ENCODE measurements around the gene IL22RA1. TPM values are rescaled to one million over a fixed set of nuclear protein-coding genes. Genes with fewer than 3 reads are reported as not detected.

Gene IL22RA1
- total RNA-seq, 2 donors from 2014 or later, result 0.15 to 0.24 TPM

DNA sequence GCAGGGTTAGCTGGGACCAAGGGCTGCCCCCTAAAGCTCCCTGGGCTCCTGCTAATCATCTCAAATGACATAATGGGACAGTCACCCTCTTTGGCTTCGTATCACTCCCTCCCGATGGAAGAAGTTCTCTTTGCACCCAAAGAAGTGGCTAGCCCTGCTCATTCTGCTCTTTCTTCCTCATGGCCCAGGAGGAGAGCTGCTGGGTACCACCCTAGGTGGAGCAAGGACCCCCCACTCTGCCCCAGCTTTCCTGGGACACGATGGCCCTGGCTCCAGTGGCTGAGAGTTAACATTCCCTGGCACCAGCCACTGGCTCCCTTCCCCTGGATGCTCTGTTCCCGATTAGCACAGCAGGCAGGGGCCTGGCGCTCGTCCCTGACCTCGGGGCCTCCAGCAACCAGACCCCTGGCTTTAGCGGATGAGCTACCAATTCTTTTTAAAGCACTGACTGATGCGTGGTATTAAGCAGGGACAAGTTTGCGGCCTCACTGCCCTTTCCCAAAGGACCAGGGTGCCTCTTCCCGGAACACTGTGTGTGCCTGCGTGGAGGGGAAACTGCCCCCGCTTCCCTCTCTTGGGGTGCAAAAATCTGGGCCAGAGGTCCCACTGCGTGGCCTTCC is 32.2 kb downstream of the IL22RA1 start:
- DNase-seq (ENCODE audit: low spot score), result no peak
- peaks cover 0 to 3% of the 10 kb centered on the region in 2 donors for H3K27me3 ChIP-seq
- H3K9me3 ChIP-seq, result no peaks in the 10 kb centered on the region
- peaks cover 0 to 41% of the 10 kb centered on the region in 2 donors for H3K4me1 ChIP-seq
- TF ChIP-seq, protein P1, sequence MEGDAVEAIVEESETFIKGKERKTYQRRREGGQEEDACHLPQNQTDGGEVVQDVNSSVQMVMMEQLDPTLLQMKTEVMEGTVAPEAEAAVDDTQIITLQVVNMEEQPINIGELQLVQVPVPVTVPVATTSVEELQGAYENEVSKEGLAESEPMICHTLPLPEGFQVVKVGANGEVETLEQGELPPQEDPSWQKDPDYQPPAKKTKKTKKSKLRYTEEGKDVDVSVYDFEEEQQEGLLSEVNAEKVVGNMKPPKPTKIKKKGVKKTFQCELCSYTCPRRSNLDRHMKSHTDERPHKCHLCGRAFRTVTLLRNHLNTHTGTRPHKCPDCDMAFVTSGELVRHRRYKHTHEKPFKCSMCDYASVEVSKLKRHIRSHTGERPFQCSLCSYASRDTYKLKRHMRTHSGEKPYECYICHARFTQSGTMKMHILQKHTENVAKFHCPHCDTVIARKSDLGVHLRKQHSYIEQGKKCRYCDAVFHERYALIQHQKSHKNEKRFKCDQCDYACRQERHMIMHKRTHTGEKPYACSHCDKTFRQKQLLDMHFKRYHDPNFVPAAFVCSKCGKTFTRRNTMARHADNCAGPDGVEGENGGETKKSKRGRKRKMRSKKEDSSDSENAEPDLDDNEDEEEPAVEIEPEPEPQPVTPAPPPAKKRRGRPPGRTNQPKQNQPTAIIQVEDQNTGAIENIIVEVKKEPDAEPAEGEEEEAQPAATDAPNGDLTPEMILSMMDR (IDR thresholded peaks at IDR 0.05), result no peak
- H3K27ac ChIP-seq, result peak overlapping the region; percentile 88 to 91
- H3K36me3 ChIP-seq, result peaks cover 29% of the 10 kb centered on the region
- peak overlapping the region; percentile 49 to 50 for H3K4me3 ChIP-seq

DNA sequence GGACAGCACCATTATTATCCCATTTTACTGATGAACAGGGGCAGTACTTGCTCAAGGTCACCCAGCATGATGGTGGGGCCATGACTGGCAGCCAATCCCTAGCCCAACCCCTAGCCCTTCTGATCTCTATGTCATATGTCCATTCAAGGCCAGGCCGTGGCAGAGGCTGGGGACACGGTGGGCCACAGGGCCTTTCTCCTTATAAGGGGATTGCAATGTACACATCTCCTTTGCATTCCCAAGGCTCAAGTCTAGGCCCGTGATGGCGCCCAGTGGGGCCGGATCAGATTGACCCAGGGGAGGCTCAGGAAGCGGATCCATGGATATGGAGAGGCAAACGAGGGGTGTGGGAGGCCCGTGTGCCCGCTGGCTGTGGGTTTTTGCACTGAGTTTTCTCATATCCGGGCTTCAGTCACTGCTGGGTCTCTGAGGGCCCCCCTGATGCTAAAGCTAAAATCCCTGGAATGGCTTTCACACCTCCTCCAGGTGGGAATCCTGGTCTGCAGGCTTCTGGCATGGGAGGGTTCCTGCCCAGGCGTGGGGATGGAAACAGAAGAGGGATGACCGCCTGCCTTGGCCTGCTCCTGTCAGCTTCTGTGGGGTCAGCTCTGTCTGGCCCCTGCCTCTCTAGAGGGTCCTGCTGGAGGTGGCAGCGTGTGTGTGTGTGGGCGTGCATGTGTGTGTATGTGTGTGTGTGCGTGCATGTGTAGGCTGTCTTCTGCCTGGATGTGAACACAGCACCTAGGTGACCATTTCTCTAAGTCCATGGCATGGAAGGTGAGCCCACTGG is 33.1 kb downstream of the IL22RA1 start:
- peaks cover 38% of the 10 kb centered on the region for H3K36me3 ChIP-seq
- no peak for DNase-seq (ENCODE audit: low spot score)
- no peaks in the 10 kb centered on the region for H3K9me3 ChIP-seq
- H3K4me1 ChIP-seq, result peaks cover 0 to 41% of the 10 kb centered on the region in 2 donors
- peaks cover 0 to 3% of the 10 kb centered on the region in 2 donors for H3K27me3 ChIP-seq
- peak overlapping the region; percentile 49 to 50 for H3K4me3 ChIP-seq
- H3K27ac ChIP-seq, result peak overlapping the region; percentile 88 to 91
- TF ChIP-seq, protein P1 (IDR thresholded peaks at IDR 0.05), result no peak

DNA sequence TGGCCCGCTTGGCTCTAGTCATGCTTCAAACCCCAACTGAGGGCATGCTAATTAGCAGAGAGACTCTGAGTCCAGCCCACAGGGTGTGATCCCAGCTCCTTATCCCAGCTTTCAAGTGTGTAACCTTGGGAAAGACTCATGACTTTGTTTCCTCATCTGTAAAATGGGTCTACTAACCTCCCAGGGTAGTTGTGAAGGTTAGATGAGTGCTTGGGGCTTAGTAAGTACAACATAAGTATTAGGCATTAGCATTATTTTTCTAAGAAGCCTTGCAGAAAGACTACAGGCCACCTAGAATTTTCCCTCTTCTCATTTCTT is 33.8 kb downstream of the IL22RA1 start:
- Histone ChIP-seq H3K27me3 (no peaks in the 10 kb centered on the region), H3K36me3 (peaks cover 43% of the 10 kb centered on the region), H3K4me1 (peaks cover 0 to 41% of the 10 kb centered on the region in 2 donors), H3K4me3 (peak overlapping the region in 1 of 2 donors; percentile 8), H3K27ac (peak overlapping the region; percentile 88 to 91), H3K9me3 (no peaks in the 10 kb centered on the region)
- TF ChIP-seq, protein P1 (IDR thresholded peaks at IDR 0.05), result no peak
- DNase-seq (ENCODE audit: low spot score), result no peak

DNA sequence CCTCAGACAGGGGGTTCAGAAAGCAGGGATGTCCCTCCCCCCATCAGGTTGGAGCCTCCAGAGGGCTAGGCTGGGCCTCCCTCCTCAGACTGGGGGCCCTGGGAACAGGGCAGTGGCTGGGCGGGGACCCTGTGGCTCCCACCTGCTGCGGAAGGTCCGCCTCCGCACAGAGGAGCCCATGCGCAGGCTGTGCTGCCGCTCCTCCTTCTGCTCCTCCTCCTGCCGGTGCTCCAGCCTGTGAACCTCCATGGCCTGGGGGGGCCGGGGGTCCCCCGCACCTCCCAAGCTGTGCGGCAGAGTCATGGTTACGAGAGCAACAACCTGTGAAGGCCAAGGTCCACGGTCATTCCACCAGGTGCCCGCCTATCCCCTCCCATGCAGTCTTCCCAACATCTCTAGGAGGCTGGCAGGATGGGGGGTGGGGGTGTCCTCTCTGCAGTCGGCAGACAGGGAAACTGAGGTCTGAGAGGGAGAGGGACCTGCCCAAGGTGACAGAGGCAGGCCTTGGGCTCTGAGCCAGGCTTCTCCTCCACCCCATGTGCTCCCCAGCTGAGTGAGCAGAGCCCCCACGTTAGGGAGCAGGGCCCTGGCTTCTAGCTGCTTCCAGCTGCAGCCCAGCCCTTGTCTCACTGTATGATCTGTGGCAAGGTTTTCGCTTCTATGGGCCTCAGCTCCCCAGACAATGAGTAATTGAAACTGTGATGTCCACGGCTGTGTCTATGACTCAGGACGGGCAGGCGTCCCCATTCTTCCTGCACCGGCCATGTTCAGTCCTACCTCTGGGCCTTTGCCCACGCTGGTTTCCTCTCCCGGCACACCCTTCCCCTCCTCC is 34.4 kb downstream of the IL22RA1 start:
- Histone ChIP-seq H3K36me3 (peaks cover 43% of the 10 kb centered on the region), H3K4me3 (peak overlapping the region in 1 of 2 donors; percentile 8), H3K4me1 (peaks cover 0 to 47% of the 10 kb centered on the region in 2 donors), H3K9me3 (no peaks in the 10 kb centered on the region), H3K27me3 (no peaks in the 10 kb centered on the region), H3K27ac (peak overlapping the region; percentile 88 to 91)
- TF ChIP-seq, protein P1 (IDR thresholded peaks at IDR 0.05), result no peak
- no peak for DNase-seq (ENCODE audit: low spot score)

DNA sequence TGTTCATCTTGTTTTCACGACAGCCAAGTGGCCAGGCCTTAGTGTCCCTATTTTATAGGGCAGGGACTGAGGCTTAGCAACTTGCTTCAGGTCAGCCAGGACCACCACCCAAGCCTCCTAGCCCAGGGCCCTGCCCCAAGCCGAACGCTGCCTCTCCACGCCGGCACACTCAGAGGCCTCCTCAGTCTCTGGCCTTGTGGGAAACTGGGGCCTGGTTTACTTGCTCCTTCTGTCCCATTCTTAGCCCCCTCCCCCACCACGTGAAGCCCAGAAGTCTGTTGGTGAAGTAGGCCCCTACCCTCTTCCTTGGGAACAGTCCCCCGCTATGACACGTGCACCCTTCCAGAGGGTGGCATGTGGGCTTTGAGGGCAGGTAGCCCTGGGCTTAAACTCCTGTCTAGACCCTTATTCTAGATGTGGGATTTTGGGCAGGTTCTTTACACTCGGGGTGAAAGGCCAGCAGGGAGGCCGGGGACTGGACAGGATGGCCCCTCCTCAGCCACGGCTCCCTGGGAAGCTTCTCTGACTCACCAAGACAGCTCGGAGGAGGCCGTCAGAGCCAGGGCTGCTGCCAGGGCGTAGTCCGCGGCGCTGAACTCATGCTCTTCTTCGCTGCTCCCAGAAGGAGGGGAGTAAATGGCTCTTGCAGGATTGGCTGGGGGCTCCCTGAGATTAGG is 35.3 kb downstream of the IL22RA1 start:
- TF ChIP-seq, protein P1 (IDR thresholded peaks at IDR 0.05), result no peak
- H3K9me3 ChIP-seq, result no peaks in the 10 kb centered on the region
- H3K27me3 ChIP-seq, result no peaks in the 10 kb centered on the region
- H3K27ac ChIP-seq, result peak overlapping the region; percentile 88 to 91
- no peak for DNase-seq (ENCODE audit: low spot score)
- no peak overlapping the region for H3K4me3 ChIP-seq
- peaks cover 43% of the 10 kb centered on the region for H3K36me3 ChIP-seq
- peaks cover 0 to 52% of the 10 kb centered on the region in 2 donors for H3K4me1 ChIP-seq

Data from right atrium auricular region (tissue), 2 donors.